GM12873 (cell line): ENCODE results near the gene RASGRF2.

Experiments used
- TF ChIP-seq, protein P1 (sequence below): IDR thresholded peaks from 2 replicates; pipeline ENCODE4 v1.5.1; 2012; ENCODE audit warnings: low read depth, mild to moderate bottlenecking, moderate library complexity, low read length, control low read depth; ENCODE audit not compliant: insufficient read depth; ENCODE audit errors: missing control alignments

Gene RASGRF2

DNA sequence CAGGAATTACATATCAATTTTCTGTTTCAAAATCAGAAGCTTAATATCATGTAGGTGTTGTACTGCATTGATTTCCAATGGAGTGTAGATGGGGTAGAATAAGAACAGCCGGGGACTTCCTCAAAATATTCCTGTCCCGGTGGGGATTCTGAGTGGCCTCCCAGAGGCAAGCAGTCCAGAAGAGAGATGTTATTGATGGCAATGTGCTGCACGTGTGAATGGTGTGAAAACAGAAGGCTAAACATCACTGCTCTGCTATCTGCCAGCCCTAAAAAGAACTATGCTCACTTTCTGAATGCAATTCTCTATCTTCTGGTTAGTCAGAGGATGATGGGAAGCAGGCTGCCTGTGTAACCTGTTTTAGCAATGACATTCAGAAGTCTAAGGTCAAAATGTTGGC lies 181.9 kb downstream of the RASGRF2 start:
- TF ChIP-seq, protein P1, sequence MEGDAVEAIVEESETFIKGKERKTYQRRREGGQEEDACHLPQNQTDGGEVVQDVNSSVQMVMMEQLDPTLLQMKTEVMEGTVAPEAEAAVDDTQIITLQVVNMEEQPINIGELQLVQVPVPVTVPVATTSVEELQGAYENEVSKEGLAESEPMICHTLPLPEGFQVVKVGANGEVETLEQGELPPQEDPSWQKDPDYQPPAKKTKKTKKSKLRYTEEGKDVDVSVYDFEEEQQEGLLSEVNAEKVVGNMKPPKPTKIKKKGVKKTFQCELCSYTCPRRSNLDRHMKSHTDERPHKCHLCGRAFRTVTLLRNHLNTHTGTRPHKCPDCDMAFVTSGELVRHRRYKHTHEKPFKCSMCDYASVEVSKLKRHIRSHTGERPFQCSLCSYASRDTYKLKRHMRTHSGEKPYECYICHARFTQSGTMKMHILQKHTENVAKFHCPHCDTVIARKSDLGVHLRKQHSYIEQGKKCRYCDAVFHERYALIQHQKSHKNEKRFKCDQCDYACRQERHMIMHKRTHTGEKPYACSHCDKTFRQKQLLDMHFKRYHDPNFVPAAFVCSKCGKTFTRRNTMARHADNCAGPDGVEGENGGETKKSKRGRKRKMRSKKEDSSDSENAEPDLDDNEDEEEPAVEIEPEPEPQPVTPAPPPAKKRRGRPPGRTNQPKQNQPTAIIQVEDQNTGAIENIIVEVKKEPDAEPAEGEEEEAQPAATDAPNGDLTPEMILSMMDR: no peak

DNA sequence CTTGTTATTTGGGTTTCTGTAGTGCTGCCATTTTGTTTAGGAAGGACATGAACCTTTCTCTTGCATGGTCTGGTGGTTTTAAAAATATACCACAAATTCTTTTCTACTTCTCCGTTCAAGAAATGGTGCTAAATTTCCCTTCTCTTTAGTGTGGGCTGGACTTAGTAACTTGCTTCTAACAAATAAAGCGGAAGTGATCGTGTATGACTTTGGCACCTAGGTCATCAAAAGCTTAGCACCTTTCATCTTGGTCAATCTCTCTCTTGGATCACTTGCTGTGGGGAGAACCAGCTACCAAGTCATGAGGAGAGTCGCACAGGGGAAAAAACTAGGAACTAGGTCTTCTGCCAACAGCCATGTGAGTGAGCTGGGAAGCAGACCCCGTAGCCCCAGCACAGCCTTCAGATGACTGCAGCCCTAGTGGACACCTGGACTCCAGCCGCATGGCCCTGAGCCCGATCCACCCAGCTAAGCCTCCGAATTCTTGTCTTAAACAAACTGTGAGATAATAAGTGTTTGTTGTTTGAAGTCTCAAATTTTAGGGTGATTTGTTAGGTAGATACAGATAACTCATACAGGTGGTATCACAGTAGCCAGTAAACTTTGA lies 185.3 kb downstream of the RASGRF2 start:
- TF ChIP-seq, protein P1: no peak

DNA sequence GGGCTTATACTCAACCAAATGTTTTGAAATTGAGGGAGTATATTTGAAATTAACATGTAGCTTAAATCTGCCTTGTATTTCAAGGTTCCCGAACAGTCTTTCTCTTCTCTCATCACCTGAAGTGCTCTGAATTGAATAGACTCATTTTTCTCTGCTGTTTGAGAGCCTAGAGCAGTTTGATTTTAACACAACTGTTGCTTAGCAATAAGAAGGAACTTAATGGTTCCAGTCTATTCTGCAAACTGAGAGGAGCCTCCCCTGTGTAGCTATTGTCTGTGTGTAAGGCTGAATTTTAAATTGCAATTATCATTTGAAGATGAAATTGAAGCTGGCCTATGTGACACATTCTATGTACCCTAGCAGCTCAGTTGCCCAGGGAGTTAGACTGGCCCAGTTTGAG lies 185.9 kb downstream of the RASGRF2 start:
- TF ChIP-seq, protein P1: no peak

DNA sequence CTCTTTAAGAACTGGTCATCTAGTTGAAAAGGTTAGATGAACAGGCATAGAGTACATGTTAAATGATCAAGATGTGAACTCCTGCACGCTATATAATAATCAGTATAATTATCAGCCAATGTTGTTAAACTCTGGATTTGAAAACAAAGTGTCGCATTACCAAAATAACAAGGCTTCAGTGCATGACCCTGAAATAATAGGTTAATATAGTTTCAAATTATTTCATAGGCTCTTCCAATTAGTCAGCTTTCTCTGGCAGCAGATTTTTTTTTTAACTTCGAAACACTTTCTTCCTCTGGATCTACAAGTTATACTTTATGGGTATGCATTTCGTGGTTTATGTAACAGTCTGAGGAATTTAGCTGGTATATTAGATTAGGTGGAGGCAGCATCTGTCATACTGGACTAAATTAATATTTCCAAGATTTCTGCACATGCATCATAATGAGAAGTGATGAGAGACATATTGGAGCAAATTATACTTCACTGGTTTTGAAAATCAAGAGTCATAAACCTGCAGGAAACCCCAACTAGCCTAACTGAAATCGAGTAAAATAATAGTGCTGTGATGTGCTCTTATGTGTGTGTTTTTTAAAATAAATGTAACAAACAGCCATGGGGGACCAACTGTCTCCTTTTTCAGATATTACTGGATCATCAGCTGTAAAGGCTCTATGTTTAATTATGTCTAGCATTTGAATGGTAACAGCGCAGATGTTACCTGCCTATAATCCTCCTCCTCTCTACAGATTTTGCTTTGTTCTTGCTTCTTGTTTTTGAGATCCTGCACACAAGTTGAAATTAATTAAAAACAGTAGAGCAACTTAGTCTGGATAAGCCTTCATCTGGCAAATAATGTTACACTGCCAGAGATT lies 187.1 kb downstream of the RASGRF2 start:
- TF ChIP-seq, protein P1: no peak

DNA sequence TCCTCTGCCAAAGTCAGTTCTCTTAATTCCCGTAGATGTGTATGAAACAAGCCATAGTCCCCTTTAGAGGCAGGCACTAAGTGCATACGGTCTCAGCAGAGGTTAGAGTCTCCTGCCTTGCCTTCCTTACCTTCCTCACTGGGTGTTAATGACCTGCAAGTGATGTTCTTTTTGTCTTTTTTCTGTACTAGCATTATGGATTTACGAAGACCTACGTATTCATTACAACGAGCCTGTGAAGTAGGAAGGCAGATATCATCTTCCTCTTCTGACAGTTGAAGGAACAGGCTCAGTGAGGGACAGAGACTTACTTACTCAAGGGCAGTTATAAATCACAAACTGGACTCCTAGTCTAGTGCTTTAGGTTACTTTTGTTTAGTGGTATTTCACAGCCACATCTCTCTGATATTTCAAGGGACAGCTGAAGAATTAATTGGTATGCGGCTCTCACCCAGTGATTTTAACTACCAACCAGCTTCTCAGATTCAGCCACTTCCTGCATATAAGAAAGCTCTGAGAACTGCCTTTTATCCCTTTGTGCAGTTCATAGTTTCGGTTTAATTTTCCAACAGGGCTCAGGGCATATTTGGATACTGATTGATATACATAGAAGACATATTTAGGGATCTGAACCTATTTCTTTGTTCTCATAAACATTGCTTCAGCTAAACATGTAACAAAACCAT lies 187.9 kb downstream of the RASGRF2 start:
- TF ChIP-seq, protein P1: no peak

DNA sequence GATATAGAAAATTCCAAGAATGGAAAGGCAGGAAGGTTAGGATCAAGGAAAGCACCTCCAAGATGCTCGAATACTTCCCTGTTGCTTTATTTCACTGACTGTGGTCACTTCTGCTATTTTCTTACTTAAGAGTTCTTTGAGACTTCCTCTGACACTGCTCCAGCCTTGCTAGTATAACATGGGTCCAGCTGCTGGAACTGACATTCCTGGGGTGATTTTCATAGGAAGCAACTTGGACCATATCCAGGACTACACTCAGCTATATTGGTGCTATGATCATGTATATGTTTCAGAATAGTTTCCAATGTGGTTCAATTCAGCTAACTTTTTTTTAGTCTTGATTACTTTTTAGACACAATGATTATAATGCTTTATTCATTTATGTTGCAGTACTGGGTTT lies 191.4 kb downstream of the RASGRF2 start:
- TF ChIP-seq, protein P1: no peak

DNA sequence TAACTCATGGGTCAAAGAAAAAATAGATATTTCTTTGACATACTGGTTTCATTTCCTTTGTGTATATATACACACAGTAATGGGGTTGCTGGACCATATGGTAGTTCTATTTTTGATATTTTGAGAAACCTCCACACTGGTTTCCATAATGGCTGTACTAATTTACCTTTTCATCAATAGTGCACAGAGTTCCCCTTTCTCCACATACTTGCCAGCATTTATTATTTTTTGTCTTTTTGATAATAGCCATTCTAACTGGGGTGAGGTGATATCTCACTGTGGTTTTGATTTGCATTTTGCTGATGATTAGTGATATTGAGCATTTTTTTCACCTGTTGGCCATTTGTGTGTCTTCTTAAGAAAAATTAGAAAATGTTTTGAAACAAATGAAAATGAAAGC lies 194.6 kb downstream of the RASGRF2 start:
- TF ChIP-seq, protein P1: no peak
